Stimulated activated CD4-positive, alpha-beta T cell treated with anti-CD3 and anti-CD28 coated beads, Interleukin-4, amount 100 ng/mL, for 4 hours (primary cell): ENCODE measurements around the gene USP7.
"Not testable (repeated sequence)": the region's sequence is repeated elsewhere in the genome, so short reads cannot be mapped to it uniquely, and the experiment has no call there.

ENCODE experiments used
- DNase-seq, 2 experiments: peaks; one replicate each; pipeline ENCODE4 v3.0.0-alpha.2; 2020

The USP7 gene

DNA sequence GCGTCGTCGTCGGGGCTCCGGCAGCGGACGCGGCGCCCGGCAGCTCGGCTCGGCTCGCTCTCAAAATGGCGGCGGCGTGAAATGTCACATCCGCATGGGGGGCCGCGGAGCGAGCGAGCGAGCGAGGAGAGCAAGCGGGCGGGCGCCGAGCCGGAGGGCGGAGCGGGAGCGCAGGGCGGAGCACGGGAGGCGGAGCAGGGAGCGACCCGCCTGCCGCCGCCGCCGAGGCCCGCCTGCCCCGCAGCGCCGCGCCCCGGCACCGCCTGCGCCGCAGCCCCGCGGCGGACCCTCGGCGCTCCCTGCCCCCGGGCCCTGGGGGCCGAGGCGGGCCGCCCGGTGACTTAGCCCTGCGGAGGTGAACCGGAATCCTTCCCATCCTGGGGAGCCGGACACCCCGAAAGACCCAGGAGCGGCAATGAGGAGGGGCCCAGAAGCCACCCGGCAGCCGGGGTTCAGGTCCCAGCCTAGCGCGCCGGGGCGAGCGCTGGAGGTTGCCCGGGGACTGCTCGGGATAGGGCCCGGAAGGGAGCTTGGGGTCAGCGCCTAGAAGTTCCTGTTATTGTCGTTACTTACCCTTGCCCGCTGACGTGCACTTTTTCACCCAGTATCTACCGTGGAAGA, at the start of gene USP7:
Gene USP7 (minus strand): TSS at position 86 of the 621 bp plus-strand sequence. CDS start 621 bp downstream, outside the sequence.
- DNase-seq, result peak; percentile 90 to 92

GRCh38 chr16:9013508-9013864, 49.8 kb upstream of the USP7 start:
- DNase-seq, result no peak

DNA sequence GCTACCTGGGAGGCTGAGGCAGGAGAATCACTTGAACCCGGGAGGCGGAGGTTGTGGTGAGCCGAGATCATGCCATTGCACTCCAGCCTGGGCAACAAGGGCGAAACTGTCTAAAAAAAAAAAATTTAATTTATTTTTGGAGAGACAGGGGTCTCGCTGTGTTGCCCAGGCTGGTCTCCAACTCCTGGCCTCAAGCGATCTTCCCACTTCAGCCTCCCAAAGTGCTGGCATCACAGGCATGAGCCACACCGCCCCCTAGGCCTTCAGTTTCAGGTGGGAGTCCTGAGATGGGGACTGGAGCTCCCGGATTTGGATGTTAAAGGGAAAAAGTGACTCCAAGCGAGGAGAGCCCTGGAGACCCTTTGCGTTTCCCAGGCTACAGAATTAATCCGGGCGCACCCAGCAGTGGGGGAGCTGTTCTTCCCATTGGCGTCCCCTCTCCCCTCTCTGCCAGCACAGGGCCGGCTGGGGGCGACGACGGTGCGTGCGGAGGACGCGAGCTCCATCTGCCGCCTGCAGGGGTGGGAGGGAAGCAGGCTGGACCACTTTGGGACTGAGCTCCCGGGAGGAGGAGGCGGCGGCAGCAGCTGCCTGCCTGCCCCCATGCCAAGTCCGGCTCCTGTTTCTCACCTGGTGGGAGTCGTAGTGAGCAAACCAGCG, 49.3 kb upstream of the USP7 start:
- DNase-seq, result peak in 1 of 2 experiments; percentile 6

GRCh38 chr16:9012330-9012729, 48.6 kb upstream of the USP7 start:
- no peak for DNase-seq

- DNase-seq, result peak; percentile 55 to 63
These were observed 45.0 kb upstream of the USP7 start for GRCh38 chr16:9008601-9009260.

DNA sequence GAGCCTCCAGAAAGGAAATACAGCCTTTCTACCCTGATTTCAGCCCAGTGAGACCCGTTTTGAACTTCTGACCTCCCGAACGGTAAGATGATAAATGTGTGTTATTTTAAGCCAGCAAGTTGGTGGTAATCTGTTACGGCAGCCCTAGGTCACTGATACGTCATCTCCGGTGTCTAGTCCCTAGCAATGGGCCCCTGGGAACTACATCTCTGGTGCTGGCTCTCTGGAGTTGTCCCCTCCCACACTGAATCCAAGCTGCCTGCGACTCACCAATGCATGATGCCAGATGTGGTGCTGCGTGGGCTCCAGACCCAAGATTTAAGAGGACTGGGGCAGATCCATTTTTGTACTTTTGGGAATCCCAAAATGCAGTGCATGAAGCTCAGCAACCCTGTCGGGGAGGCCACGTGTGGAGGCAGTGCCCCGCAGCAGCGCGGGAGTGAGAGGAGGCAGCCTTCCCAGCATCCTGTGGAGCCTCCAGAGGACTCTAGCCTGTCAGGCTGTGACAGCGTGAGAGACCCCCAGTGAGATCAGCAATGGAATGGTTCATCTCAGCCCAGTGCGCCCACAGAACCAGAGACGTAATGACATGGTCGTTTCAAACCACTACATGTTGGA, 43.6 kb upstream of the USP7 start:
- no peak for DNase-seq

- no peak for DNase-seq
These were observed 40.5 kb upstream of the USP7 start for GRCh38 chr16:9004183-9004582.

GRCh38 chr16:9003763-9004162, 40.1 kb upstream of the USP7 start:
- no peak for DNase-seq

- DNase-seq, result no peak
These were observed 39.6 kb upstream of the USP7 start for GRCh38 chr16:9003322-9003721.

DNA sequence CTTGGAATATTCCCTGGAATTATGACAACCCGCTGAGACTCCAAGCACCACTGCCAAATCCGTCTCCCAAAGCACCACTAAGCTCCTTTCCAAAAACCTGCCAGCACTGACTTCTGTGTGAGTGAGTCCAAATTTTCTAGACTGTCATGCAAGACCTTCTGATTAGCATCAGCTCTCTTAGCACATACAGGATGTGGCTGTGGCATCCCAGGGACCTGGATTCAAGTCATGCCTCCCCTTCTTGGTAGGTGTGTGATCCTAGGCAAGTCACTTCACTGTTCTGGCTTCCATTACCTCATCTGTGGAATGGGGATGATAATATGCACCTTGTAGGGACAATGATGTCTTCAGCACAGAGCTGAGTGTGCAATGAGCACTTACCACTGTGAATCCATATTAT, 38.3 kb upstream of the USP7 start:
- no peak for DNase-seq

- DNase-seq, result no peak
These were observed 37.0 kb upstream of the USP7 start for GRCh38 chr16:9000664-9001063.

DNA sequence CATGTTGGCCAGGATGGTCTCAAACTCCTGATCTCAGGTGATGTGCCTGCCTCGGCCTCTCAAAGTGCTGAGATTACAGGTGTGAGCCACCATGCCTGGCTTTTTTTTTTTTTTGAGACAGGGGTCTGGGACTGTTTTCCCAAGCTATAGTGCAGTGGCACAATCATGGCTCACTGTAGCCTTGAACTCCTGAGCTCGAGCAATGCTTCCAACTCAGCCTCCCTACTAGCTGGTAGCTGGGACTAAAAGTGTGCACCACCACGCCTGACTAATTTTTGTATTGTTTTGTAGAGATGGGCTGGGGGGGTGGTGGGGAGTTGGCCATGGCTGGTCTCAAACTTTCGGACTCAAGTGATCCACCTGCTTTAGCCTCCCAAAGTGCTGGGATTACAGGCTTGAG, 36.1 kb upstream of the USP7 start:
- DNase-seq, result no peak

GRCh38 chr16:8998108-8998507, 34.4 kb upstream of the USP7 start:
- no peak for DNase-seq

DNA sequence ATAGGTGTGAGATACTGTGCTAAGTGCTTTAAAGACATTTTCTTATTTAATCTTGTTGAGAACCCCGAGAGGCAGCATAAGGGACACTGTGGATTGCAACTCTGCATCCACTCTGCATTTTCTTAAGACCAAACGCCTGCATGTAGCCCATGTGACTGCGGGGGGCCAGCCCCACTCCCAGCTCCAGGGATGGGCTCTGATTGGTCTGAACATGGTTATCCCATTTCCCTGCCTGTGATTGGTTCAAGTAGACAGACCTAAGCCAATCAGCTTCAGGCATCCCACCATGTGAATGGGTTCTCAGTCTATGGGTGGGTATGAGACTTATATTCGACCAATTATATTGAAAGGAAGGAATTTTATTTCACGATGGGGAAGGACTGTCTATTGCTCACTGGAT, 33.2 kb upstream of the USP7 start:
- no peak for DNase-seq

DNA sequence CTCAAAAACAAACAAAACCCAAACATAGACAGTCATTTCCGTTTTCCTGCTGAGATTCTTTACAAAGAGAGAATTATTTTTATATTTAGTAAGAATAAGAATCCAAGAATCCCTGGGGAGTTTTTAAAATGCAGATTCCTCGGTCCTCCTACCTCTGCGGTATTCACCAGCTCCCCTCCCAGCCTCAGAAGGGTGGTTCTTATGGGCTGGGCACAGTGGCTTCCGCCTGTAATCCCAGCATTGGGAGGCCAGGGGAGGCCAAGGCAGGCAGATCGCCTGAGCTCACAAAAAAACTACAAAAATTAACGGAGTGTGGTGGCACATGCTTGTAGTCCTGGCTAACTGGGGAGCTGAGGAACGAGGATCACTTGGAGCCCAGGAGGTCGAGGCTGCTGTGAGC, 26.7 kb upstream of the USP7 start:
- DNase-seq, result no peak

DNA sequence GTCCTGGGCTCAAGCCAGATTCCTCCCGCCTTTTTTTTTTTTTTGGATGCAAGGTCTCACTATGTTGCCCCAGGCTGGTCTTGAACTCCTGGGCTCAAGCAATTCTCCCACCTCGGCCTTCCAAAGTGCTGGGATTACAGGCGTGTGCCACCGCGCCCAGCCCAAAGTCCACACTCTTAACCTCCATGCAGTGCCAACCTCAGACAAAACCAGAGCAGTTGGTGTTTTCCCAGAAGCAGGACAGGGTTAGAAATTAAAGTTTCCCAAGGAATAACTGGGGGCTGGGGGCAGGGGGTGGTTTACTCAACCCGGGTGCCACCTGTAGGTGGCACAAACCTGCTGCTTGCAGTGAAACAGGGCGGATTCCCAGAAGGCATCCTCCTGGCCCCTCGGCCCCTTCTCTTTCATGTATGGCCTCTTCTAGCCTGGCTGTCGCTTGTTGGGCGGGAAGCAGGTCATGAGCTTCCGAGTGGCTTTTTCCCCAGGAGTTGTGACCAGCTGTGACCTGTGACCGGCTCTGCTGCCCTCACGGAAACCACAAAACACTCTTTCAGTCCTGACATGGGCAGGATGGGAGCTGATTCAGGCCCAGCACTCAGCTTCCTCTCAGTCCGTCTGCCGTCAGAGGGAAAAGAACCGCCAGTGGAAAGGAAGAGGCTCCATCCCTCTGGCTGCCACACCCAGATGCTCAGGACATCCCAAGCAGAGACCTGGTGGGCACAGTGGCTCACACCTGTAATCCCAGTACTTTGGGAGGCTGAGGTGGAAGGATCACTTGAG, 25.6 kb upstream of the USP7 start:
- no peak for DNase-seq

- DNase-seq, result no peak
These were observed 23.1 kb upstream of the USP7 start for GRCh38 chr16:8986818-8987191.

GRCh38 chr16:8986111-8986510, 22.4 kb upstream of the USP7 start:
- no peak for DNase-seq

DNA sequence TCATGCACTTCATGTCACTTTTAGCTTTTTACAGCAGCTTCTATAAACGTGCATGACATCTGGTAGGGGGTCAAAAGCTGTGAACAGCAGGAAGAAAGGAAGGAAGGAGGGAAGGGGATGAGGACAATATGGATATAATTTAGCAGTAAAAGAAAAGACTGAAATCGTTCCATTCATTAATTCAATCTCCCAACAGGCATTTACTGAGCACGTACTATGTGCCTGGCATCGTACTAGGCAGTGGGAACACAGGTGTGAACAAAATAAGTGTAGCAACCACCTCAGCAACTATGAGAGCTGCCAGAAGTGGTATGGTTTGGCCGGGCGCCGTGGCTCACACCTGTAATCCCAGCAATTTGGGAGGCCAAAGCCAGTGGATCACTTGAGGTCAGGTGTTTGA, 19.1 kb upstream of the USP7 start:
- no peak for DNase-seq

- DNase-seq, result not testable (repeated sequence)
These were observed 18.2 kb upstream of the USP7 start for GRCh38 chr16:8981901-8982300.

DNA sequence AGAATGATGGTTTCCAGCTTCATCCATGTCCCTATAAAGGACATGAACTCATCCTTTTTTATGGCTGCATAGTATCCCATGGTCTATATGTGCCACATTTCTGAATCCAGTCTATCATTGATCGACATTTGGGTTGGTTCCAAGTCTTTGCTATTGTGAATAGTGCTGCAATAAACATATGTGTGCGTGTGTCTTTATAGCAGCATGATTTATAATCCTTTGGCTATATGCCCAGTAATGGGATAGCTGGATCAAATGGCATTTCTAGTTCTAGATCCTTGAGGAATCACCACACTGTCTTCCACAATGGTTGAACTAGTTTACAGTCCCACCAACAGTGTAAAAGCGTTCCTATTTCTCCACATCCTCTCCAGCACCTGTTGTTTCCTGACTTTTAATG, 12.5 kb upstream of the USP7 start:
- not testable (repeated sequence) for DNase-seq

DNA sequence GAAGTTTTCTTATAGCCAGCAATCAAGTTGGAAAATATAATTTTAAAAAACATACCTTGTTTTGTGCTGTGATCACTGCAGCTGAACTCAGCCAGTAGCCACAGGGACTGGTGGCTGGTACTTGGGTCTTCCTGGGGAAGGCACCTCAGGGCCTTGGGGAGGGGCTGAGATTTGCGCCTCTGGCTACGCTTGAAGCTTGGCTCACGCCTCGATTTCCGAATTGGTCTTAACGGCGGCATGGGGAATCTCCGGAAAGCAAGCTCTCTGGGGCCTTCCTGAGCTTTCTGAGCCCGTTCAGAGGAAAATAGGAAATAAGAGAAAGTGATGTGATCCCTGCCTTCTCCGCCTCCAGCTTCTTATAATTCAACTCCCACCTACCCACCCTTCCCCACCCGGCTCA, 11.3 kb upstream of the USP7 start:
- DNase-seq, result no peak
